GM13977 (cell line): ENCODE results near the gene INKA1.

Experiments used
- DNase-seq: peaks from one replicate; pipeline ENCODE4 v3.0.0; 2012; ENCODE audit warnings: low spot score
- in situ Hi-C: fragments of 300-500 bp; cut with MboI; formaldehyde crosslinking; loops from one replicate; pipeline ENCODE4 v1.12.0; 2022; ENCODE audit warnings: low sequenced_read_pairs, low pct_unique_long_range_greater_than_20kb, mixed read lengths, inconsistent platforms; ENCODE audit not compliant: unreplicated experiment
- TF ChIP-seq, protein P1 (sequence below): IDR thresholded peaks from 2 replicates; pipeline ENCODE4 v1.5.1; 2012; ENCODE audit warnings: mild to moderate bottlenecking, control low read depth; ENCODE audit not compliant: insufficient read depth; ENCODE audit errors: extremely low read depth, missing control alignments

The INKA1 gene

DNA sequence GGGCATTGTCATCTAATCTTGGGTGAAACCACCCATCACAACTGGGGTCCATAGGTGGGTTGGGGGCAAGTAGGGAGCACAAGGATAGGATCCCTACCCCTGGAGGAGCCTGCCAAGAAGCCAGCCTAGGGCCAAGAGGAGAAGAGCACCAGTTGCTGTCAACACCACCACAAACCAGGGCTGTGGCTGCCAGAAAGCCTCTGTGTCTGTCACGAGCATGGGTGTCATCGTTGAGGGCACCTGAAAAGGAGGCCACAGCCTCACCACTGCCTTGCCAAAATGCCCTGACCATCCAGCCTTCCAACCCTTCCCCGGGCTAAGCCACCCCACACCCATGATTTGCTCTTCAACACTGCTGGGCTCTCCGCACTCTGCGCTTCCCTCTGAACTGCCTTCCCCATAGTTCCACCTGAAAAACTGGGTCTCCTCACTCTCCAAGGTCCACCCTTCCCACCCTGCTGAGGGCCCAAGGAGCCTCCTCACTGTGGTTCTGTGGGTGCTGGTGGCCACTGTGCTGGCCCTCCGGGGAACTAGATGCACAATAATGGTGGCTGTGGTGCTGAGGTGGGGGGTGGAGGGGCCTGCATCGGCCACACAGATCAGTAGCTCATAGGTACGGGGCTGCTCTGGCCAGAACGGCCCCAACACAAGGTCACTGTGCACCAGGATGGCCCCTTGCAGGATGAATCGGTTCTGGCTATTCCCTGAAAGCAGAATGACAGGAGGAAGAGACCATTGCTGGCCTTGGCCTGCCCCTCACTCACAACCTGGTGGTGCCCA is 10.5 kb upstream of the INKA1 start:
- DNase-seq = no peak
- TF ChIP-seq, protein P1, sequence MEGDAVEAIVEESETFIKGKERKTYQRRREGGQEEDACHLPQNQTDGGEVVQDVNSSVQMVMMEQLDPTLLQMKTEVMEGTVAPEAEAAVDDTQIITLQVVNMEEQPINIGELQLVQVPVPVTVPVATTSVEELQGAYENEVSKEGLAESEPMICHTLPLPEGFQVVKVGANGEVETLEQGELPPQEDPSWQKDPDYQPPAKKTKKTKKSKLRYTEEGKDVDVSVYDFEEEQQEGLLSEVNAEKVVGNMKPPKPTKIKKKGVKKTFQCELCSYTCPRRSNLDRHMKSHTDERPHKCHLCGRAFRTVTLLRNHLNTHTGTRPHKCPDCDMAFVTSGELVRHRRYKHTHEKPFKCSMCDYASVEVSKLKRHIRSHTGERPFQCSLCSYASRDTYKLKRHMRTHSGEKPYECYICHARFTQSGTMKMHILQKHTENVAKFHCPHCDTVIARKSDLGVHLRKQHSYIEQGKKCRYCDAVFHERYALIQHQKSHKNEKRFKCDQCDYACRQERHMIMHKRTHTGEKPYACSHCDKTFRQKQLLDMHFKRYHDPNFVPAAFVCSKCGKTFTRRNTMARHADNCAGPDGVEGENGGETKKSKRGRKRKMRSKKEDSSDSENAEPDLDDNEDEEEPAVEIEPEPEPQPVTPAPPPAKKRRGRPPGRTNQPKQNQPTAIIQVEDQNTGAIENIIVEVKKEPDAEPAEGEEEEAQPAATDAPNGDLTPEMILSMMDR = no peak
- in situ Hi-C loops = no loop called here

DNA sequence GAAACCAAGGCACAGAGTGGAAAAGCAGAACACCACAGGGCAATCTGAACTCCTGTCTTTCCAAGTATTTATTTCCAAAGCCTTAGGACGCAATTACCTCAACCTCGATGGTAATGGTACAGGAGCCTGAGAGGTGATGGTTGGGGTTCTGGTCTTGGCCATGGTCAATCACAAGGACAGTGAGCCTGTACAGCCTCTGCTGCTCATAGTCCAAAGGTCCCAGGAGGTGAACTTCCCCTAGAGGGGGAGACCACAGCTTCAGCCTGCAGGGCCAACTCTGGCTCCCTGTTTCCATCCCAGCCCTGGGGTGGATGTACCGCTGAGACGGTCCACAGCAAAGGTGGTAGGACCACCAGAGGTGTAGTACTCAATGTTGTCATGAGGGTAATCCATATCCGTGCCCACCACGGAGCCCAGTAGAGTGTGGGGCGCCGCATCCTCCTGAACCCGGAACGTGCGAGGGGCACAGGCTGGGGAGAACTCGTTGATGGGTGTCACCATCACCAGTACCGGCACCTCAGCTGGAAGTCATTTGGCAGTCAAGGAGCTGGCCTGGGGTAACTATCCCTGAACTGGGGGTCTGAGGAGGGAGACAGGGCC is 9.5 kb upstream of the INKA1 start:
- TF ChIP-seq, protein P1 = no peak
- in situ Hi-C loops = no loop called here
- DNase-seq = no peak

DNA sequence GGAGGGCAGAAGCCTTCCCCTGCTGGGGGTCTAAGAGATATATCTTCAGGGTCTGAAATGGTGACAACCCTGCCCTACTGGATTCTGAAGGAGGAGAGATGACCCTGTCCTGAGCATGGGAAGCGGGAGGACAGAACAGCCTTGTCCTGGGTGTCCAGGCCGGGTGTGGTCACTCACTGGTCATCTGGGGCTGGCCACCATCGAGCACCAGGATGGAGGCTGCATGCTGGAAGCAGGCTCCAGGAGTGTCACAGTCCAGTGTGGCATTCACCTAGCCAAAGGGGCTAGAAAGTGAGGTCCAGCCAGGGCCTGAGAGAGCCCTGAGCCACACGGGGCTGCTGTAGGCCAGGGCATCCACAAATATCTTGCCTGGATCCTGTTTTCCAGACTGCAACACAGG is 8.6 kb upstream of the INKA1 start:
- no peak for DNase-seq
- in situ Hi-C loops = no loop called here
- TF ChIP-seq, protein P1 = no peak

DNA sequence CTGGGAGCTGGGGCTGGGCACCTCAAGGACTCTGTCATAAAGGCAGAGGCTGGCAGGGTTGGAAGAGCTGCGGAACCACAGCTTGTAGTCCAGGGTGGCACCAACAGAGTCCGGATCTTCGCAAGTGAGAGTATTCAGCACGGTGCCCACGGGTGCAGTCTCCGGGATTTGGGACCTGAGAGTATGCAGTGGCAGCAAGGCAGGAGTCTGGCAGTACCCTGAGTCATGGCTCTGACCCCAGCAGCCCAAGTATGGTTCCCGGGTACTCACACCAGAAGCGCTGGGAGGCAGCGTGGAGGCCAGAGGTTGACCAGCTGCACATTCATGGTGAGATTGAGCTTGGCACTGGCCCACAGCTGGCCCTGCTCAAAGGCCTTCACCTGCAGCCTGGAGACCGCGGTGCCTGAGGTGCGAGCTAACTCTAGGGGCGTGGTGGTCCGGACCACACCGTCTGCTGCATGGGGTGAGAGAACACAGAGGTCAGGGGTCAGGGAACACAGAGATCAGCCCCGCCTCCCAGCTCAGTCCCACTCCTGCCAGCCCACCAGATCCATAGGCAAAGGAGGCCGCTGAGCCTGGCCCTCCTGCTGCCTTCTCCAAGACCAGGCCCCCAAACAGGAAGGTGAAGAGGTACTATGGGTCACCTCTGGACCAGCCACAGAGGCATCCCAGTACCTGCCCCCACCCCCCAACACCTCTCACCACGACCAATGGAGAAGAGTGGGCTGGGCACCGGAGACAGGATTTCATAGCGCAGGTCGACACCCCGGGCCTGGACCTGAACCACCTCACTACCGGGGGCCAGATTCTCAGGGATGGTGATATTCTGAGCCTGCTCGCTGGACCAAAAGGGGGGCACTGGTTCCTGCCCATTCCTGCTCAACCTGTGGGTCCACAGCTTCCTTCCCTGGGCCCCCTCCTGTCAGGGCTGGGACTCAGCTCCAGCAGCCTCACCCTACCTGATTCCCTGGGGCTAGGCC is 7.8 kb upstream of the INKA1 start:
- TF ChIP-seq, protein P1 = no peak
- in situ Hi-C loops = no loop called here
- no peak for DNase-seq

DNA sequence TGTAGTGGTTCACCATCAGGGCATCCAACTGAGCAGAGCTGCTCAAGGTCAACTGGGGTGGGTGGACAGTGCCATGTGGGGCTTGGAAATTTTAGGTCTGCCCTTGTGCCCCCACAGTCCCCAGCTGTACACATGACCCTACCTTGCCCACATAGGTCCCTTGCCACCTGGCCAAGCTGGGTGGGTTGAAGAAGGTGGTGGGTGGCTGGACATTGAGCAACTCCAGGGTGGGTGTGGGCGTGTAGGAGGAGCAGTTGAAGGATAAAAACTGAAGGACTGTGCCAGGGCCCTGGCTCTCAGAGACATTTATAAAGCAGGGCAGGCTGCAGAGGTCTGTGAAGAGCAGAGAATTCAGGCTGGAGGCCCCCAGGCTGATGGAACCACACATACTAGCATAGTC is 4.0 kb upstream of the INKA1 start:
- in situ Hi-C loops = no loop called here
- TF ChIP-seq, protein P1 = no peak
- no peak for DNase-seq

DNA sequence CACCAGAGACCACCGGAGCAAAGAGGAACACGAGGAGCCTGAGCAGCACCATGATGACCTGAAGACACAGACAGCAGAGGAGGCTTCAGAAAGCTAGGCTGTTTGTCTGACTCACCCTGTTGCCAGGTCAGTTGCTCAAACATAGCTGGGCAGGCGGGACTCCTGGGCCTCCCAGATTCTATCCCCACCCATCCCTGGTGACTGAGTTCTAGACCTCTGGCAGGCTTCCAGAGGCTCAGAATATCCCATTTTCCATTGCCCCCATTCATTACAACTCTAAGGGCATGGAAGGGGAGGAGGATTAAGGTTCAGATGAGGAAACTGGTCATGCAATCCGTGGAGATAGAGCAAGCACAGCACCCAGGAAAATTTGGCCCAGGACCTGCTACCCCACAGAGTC is 3.3 kb upstream of the INKA1 start, which contains the start of gene CDHR4:
CDHR4 (minus strand) TSS at position 113 of the 400 bp plus-strand sequence; CDS start at position 52, 61 bp downstream.
- TF ChIP-seq, protein P1 = no peak
- DNase-seq = no peak
- in situ Hi-C loops = no loop called here
